Adrenal gland (tissue), 5 donors: ENCODE results near the gene BOD1L2.

Experiments
- POLR2A ChIP-seq, 2 donors: fragments of 450-650 bp; IDR thresholded peaks; one replicate each; pipeline ENCODE4 v1.6.1; 2017; ENCODE audit warnings: antibody characterized with exemption in 2 of 2, mild to moderate bottlenecking in 2 of 2, moderate library complexity in 1 of 2
- TF ChIP-seq, protein P1 (sequence below), 6 experiments: fragments of 450-650 bp in 4 of 6; fragments of 200-600 bp in 2 of 6; sonication (generic) in 1 of 6; IDR thresholded peaks; 1 replicate in 5 of 6; 2 replicates in 1 of 6; pipeline versions ENCODE4 v1.5.1 to v1.8.0; 2016 to 2021; ENCODE audit warnings: antibody characterized with exemption in 6 of 6, mild to moderate bottlenecking in 2 of 6, moderate library complexity in 1 of 6
- donor health status: DM: no; HTN: no; CAD: no.

- TF ChIP-seq, protein P1, sequence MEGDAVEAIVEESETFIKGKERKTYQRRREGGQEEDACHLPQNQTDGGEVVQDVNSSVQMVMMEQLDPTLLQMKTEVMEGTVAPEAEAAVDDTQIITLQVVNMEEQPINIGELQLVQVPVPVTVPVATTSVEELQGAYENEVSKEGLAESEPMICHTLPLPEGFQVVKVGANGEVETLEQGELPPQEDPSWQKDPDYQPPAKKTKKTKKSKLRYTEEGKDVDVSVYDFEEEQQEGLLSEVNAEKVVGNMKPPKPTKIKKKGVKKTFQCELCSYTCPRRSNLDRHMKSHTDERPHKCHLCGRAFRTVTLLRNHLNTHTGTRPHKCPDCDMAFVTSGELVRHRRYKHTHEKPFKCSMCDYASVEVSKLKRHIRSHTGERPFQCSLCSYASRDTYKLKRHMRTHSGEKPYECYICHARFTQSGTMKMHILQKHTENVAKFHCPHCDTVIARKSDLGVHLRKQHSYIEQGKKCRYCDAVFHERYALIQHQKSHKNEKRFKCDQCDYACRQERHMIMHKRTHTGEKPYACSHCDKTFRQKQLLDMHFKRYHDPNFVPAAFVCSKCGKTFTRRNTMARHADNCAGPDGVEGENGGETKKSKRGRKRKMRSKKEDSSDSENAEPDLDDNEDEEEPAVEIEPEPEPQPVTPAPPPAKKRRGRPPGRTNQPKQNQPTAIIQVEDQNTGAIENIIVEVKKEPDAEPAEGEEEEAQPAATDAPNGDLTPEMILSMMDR (IDR thresholded peaks at IDR 0.05) = no peak
- TF ChIP-seq POLR2A (IDR thresholded peaks at IDR 0.05) = no peak
Measured at GRCh38 chr18:57137847-57138246, 9.0 kb upstream of the BOD1L2 start.
